HG02610 (cell line): ENCODE data around the gene GRID1.
"Not testable (repeated sequence)": the region's sequence is repeated elsewhere in the genome, so short reads cannot be mapped to it uniquely, and the experiment has no call there.

Experiments
- ATAC-seq: cut with Tn5 transposase; IDR thresholded peaks from one replicate; pipeline ENCODE4 v1.9.1; 2021; ENCODE audit warnings: mild to moderate bottlenecking, moderate library complexity; ENCODE audit not compliant: unreplicated experiment

The GRID1 gene

DNA sequence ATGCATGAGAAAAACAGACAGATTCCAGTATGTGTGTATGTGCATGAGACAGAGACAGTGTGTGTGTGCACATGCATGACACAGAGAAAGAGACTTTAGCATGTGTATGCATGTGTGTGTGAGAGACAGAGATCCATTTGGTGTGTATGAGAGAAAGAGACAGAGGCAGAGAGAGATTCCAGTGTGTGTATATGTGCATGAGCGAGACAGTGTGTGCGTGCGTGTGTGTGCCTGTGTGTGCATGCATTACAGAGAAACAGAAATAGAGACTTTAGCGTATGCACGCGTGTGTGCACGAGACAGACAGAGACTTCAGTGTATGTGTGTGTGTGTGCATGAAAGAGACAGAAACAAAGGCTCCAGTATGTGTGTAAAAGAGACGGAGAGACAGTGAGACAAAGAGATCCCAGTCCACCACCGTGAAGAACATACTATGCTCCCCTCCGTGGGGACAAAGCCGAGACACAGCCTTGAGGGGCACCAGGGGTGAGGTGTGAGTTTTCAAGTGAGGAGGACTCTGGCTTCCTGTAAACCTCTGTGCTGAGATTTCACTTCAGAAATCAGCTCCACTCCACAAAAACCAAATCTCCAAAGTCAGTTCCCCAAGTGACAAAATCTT lies 188.9 kb downstream of the GRID1 start:
- no peak for ATAC-seq

DNA sequence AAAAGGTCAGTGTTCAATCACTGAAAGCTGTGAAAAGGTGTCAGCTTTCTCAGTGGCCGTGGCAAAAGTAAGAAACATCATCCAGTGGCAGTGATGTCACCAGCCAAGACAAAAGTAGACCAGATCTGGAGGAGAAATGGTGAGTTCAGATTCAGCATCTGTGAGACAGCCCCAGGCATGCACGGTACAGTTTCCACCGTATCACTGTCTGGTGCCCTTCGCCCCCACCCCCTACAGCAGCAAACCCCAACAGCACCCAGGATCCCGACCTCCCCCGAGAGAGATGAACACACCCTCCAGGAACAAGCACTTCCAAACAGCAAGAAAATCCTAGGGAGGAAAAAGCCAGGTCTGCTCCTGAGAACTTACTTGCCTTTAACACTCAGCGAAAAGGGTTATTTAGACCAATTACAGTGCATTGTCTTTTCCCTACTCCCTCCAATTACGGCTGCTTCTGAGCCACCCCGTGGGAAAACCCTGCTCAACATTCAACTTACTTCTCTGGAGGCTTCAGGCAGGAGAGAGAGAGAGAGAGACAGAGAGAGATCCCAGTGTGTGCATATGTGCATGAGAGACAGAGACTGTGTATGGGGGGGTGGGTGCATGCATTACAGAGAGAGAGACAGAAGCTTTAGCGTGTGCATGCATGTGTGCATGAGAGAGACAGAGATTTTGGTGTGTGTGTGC lies 189.6 kb downstream of the GRID1 start:
- ATAC-seq, result no peak

- not testable (repeated sequence) for ATAC-seq
Observed at GRCh38 chr10:86175476-86175875, 191.1 kb downstream of the GRID1 start.

DNA sequence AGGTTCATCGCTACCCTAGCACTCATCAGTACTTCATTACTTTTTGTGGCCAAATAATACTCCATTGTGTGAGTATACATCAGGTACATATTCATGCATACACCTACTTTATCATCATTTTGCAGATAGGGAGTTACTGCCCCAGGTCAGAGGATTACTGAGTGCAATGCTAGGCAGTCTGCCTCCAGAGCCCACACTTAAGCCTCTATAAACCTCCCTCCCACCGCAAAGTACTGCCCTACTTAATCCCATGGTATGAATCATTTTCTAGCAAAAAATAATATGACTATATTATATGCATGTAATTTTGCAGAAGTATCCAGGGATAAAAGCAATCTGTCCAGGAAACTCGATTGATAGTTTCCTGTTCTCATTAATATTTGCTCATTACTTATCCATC lies 194.3 kb downstream of the GRID1 start:
- no peak for ATAC-seq

- ATAC-seq, result peak; percentile 68
Observed at GRCh38 chr10:86170255-86171108, 196.1 kb downstream of the GRID1 start.

GRCh38 chr10:86169506-86170254 lies 196.9 kb downstream of the GRID1 start:
- no peak for ATAC-seq

DNA sequence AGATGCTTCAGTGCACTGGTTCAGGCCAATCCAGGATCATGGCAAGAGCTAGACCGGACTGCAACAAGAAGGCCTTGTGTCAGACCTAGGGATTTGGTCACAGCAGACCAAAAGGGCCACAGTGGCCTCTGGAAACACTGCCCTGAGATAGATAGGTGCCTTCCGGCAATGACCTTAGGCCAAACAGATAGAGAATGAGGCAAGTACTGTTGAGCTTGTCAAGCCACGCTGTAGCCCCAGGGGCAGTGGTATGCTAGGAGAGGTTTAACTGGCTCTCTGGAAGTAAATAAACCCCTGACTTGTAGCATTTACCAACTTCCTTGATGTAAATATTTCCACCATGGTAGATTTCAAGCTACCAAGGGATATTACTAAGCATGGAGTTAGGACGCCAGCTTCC lies 197.5 kb downstream of the GRID1 start:
- ATAC-seq, result no peak

DNA sequence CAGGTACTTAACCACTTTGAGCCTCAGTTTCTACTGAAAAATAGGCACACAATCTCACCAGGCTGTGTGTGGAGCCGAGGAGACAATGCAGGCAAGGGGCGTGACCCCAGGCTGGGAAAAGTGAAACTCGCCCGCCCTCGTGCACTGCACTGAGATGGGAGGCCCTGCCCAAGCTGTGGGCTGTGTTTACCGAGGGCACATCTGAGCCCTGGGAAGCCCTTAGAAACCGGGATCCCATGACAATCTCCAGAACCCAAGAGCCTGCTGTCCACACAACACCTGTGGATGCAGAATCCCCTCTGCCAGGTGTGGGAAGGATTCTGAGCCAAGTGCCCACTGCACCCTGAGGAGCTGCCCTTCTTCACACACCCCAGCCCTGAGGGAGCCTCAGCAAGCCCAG lies 198.3 kb downstream of the GRID1 start:
- no peak for ATAC-seq

GRCh38 chr10:86167762-86168128 lies 198.8 kb downstream of the GRID1 start:
- ATAC-seq, result no peak

- no peak for ATAC-seq
Observed at GRCh38 chr10:86167121-86167761, 199.4 kb downstream of the GRID1 start.

DNA sequence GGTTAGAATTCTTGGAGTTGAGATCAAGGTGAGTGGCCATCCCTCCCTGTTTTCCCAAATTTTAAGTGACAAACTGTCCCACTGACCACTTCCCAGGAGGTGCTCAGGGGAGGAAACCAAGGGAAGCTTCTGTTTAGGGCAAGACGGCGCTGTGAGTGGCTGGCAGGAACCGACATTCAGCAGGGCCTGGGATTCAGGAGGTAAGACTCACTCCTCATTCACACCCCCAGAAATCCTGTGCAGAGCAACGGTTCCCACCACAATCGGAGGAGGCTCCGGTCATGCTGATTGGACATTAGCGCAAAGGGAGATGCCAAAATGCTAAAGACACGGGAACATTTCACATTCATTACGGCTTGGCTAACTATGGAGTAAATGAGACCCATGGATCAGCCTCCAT lies 200.9 kb downstream of the GRID1 start:
- ATAC-seq, result no peak

DNA sequence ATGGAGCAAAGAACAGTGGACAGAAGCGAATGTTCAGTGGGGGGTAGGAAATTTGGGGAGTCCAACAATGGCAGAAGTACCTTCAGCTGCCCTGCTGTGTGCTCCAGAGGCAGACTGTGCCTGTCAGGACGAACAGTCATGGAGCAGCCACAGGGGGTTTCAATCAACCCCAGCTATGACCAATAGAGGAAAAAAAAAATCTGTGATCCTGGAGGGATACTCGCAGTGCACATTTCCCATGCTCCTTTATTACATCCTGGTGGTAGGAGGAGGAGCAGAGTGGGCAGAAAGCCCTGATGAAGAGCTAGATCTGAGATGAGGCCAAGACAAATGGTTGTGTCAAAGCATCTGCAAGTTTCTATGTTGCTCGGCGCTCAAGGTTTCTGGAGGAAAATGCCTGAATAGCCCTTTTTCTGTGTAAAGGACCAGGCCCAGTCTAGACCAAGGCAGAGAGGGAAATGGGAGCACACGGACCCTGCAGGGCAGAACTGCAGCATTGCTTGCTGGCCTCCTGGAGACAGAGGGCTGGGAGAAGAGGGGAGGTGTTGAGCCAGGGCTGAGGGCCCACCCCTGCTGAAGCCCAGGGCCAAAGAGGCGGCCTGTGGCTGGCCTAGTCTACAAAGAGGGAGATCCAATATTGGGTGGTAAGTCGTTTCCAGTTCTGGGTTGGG lies 201.5 kb downstream of the GRID1 start:
- ATAC-seq, result no peak

- no peak for ATAC-seq
Observed at GRCh38 chr10:86164174-86164774, 202.3 kb downstream of the GRID1 start.

GRCh38 chr10:86163522-86164173 lies 202.9 kb downstream of the GRID1 start:
- ATAC-seq, result no peak

GRCh38 chr10:86162696-86163400 lies 203.7 kb downstream of the GRID1 start:
- no peak for ATAC-seq

GRCh38 chr10:86162036-86162435 lies 204.6 kb downstream of the GRID1 start:
- no peak for ATAC-seq

- ATAC-seq, result no peak
Observed at GRCh38 chr10:86160890-86161585, 205.6 kb downstream of the GRID1 start.

- ATAC-seq, result no peak
Observed at GRCh38 chr10:86159797-86160196, 206.8 kb downstream of the GRID1 start.
